IMR-90 (cell line): ENCODE measurements around the gene TANGO2. TPM values are rescaled to one million over a fixed set of nuclear protein-coding genes. Genes with fewer than 3 reads are reported as not detected.

ENCODE experiments used
- ATAC-seq: fragments of 200-7000 bp; cut with Tn5 transposase; 2 replicates; pipeline ENCODE4 v1.9.1; 2020; ENCODE audit warnings: low read depth, mild to moderate bottlenecking, moderate library complexity
- BruUV-seq: library from RNA; stranded (reverse); fragments of 400-500 nt; replicated peaks from 2 replicates; lab custom pipeline; 2021; lab: Mats Ljungman, UMichigan
- CTCF ChIA-PET: fragments of 300-600 bp; formaldehyde crosslinking; extraction: SDS; loops from one replicate; lab custom pipeline; 2021; ENCODE audit warnings: antibody characterized with exemption; lab: Yijun Ruan, JAX
- POLR2A ChIA-PET: fragments of 300-600 bp; sonication (Branson Sonifier 250); formaldehyde crosslinking; loops from one replicate; lab custom pipeline; 2022; ENCODE audit warnings: antibody characterized with exemption; ENCODE audit not compliant: unreplicated experiment; lab: Charles Lee
- DNase-seq: peaks from one replicate; pipeline ENCODE4 v3.0.0; 2013
- H2AFZ ChIP-seq: replicated peaks from 2 replicates; pipeline ENCODE3; 2013; ENCODE audit warnings: low read length, mild to moderate bottlenecking; ENCODE audit not compliant: poor library complexity
- H2AK5ac ChIP-seq: 2 replicates; pipeline ENCODE4 v1.6.1; 2013; ENCODE audit warnings: low read depth, low read length, inconsistent platforms
- H2AK9ac ChIP-seq: replicated peaks from 2 replicates; pipeline ENCODE3; 2013; ENCODE audit warnings: mild to moderate bottlenecking, low read depth, low read length, moderate library complexity; ENCODE audit not compliant: poor library complexity
- H2BK120ac ChIP-seq: 2 replicates; pipeline ENCODE4 v1.6.1; 2013; ENCODE audit warnings: low read depth, low read length, inconsistent platforms
- H2BK15ac ChIP-seq: 3 replicates; pipeline ENCODE4 v1.6.1; 2013; ENCODE audit warnings: low read depth, low read length, inconsistent platforms
- H2BK20ac ChIP-seq: 2 replicates; pipeline ENCODE4 v1.6.1; 2013; ENCODE audit warnings: low read depth, mild to moderate bottlenecking, inconsistent platforms, low read length, moderate library complexity
- H2BK5ac ChIP-seq: 2 replicates; pipeline ENCODE4 v1.6.1; 2013; ENCODE audit warnings: mild to moderate bottlenecking, low read depth, low read length, inconsistent platforms; ENCODE audit not compliant: poor library complexity, severe bottlenecking
- H3K14ac ChIP-seq: replicated peaks from 2 replicates; pipeline ENCODE4 v1.6.1; 2013; ENCODE audit warnings: low read depth, low read length, inconsistent platforms
- H3K18ac ChIP-seq: 2 replicates; pipeline ENCODE4 v1.6.1; 2013; ENCODE audit warnings: low read depth, low read length, control low read depth
- H3K23ac ChIP-seq: 2 replicates; pipeline ENCODE4 v1.6.1; 2013; ENCODE audit warnings: low read depth, low read length, inconsistent platforms
- H3K27ac ChIP-seq: 2 replicates; pipeline ENCODE4 v1.5.1; 2013; ENCODE audit warnings: mild to moderate bottlenecking, control low read depth, low read length; ENCODE audit not compliant: insufficient read depth
- H3K27me3 ChIP-seq: 2 replicates; pipeline ENCODE4 v1.6.1; 2013; ENCODE audit warnings: low read length; ENCODE audit not compliant: control insufficient read depth, insufficient read depth
- H3K36me3 ChIP-seq: 2 replicates; pipeline ENCODE4 v1.6.1; 2013; ENCODE audit warnings: low read length, mixed read lengths; ENCODE audit not compliant: control insufficient read depth, insufficient read depth
- H3K4ac ChIP-seq: 2 replicates; pipeline ENCODE4 v1.6.1; 2013; ENCODE audit warnings: low read depth, low read length, inconsistent platforms
- H3K4me1 ChIP-seq: 2 replicates; pipeline ENCODE4 v1.6.1; 2013; ENCODE audit warnings: low read length, mixed read lengths; ENCODE audit not compliant: control insufficient read depth, insufficient read depth
- H3K4me2 ChIP-seq: 2 replicates; pipeline ENCODE4 v1.6.1; 2013; ENCODE audit warnings: low read depth, mild to moderate bottlenecking, control low read depth, low read length, moderate library complexity
- H3K4me3 ChIP-seq: 2 replicates; pipeline ENCODE4 v1.5.1; 2013; ENCODE audit warnings: low read depth, mild to moderate bottlenecking, control low read depth, low read length, moderate library complexity; ENCODE audit not compliant: insufficient read depth
- H3K56ac ChIP-seq: 2 replicates; pipeline ENCODE4 v1.6.1; 2013; ENCODE audit warnings: low read length, inconsistent platforms; ENCODE audit not compliant: insufficient read depth; ENCODE audit errors: extremely low read depth
- H3K79me1 ChIP-seq, 2 experiments: 2 replicates each; pipeline ENCODE4 v1.6.1; 2013; ENCODE audit warnings: low read length in 2 of 2, inconsistent platforms in 1 of 2, low read depth in 1 of 2
- H3K9ac ChIP-seq: 2 replicates; pipeline ENCODE4 v1.6.1; 2013; ENCODE audit warnings: low read depth, low read length, control low read depth
- H3K9me1 ChIP-seq: 2 replicates; pipeline ENCODE4 v1.6.1; 2013; ENCODE audit warnings: low read length, inconsistent platforms; ENCODE audit not compliant: insufficient read depth
- H3K9me3 ChIP-seq: 2 replicates; pipeline ENCODE4 v1.6.1; 2013; ENCODE audit warnings: low read length; ENCODE audit not compliant: control insufficient read depth, insufficient read depth
- H4K20me1 ChIP-seq: 2 replicates; pipeline ENCODE4 v1.6.1; 2013; ENCODE audit warnings: low read length, inconsistent platforms; ENCODE audit not compliant: insufficient read depth
- H4K5ac ChIP-seq: 2 replicates; pipeline ENCODE4 v1.6.1; 2013; ENCODE audit warnings: mild to moderate bottlenecking, low read depth, low read length, control low read depth
- H4K8ac ChIP-seq, 2 experiments: 2 replicates each; pipeline ENCODE4 v1.6.1; 2013; ENCODE audit warnings: low read depth in 2 of 2, low read length in 2 of 2, control low read depth in 1 of 2, inconsistent platforms in 1 of 2
- H4K91ac ChIP-seq: 2 replicates; pipeline ENCODE4 v1.6.1; 2013; ENCODE audit warnings: low read depth, low read length, inconsistent platforms; ENCODE audit not compliant: insufficient read depth
- BHLHE40 ChIP-seq: fragments of 150-350 bp; IDR thresholded peaks from 2 replicates; pipeline ENCODE4 v1.6.1; 2016; ENCODE audit warnings: mild to moderate bottlenecking, low read depth, low read length
- CEBPB ChIP-seq: IDR thresholded peaks from 2 replicates; pipeline ENCODE4 v1.6.1; 2012; ENCODE audit warnings: low read depth, low read length, improper control_type of control experiment
- CHD1 ChIP-seq: IDR thresholded peaks from 2 replicates; pipeline ENCODE4 v1.6.1; 2012; ENCODE audit warnings: low read depth, low read length, improper control_type of control experiment
- FOS ChIP-seq: fragments of 150-350 bp; IDR thresholded peaks from 2 replicates; pipeline ENCODE4 v1.6.1; 2016; ENCODE audit warnings: low read depth, low read length
- MAFK ChIP-seq: IDR thresholded peaks from 2 replicates; pipeline ENCODE4 v1.6.1; 2012; ENCODE audit warnings: low read depth, low read length, improper control_type of control experiment
- MAZ ChIP-seq: IDR thresholded peaks from 2 replicates; pipeline ENCODE4 v1.6.1; 2012; ENCODE audit warnings: low read depth, mild to moderate bottlenecking, low read length, improper control_type of control experiment, moderate library complexity, borderline replicate concordance
- NFE2L2 ChIP-seq: fragments of 150-350 bp; IDR thresholded peaks from 2 replicates; pipeline ENCODE4 v1.6.1; 2016; ENCODE audit warnings: low read depth, mild to moderate bottlenecking, low read length
- POLR2A ChIP-seq: IDR thresholded peaks from 2 replicates; pipeline ENCODE4 v1.6.1; 2012; ENCODE audit warnings: mild to moderate bottlenecking, low read depth, low read length
- RAD21 ChIP-seq: IDR thresholded peaks from 2 replicates; pipeline ENCODE4 v1.6.1; 2012; ENCODE audit warnings: low read length, improper control_type of control experiment
- RCOR1 ChIP-seq: IDR thresholded peaks from 2 replicates; pipeline ENCODE4 v1.6.1; 2012; ENCODE audit warnings: mild to moderate bottlenecking, low read length, improper control_type of control experiment; ENCODE audit not compliant: insufficient replicate concordance
- SMC3 ChIP-seq: fragments of 150-350 bp; IDR thresholded peaks from 2 replicates; pipeline ENCODE4 v1.6.1; 2016; ENCODE audit warnings: low read depth, mild to moderate bottlenecking, antibody characterized with exemption, low read length, moderate library complexity
- WGBS, 2 experiments: methylation state at CpG; one replicate each; pipeline versions ENCODE4 v1.1.5 to v1.1.7; 2013; ENCODE audit warnings: missing lambda C conversion rate in 2 of 2; ENCODE audit not compliant: insufficient read length in 1 of 2; ENCODE audit errors: extremely low coverage in 2 of 2; 5-methylcytosine and 5-hydroxymethylcytosine counted together
- dilution Hi-C: fragments of 300-500 bp; cut with HindIII; formaldehyde crosslinking; loops from one replicate; pipeline ENCODE4 v1.14.3; 2018; ENCODE audit warnings: low sequenced_read_pairs; ENCODE audit not compliant: unreplicated experiment
- in situ Hi-C: fragments of 300-500 bp; cut with MboI; formaldehyde crosslinking; loops from 3 replicates; pipeline ENCODE4 v1.14.3; 2019; ENCODE audit warnings: low sequenced_read_pairs, inconsistent platforms, mixed read lengths
- intact Hi-C: fragments of 100-400 bp; cut with micrococcal nuclease; formaldehyde crosslinking; loops from 2 replicates; pipeline ENCODE4 v1.10.0; 2022
- polyA plus RNA-seq, 3 experiments: library from polyadenylated mRNA; depleted of rRNA; stranded (reverse); fragments of >200 nt; gene quantifications; 2 replicates each; pipeline ENCODE4 v1.2.3, GENCODE V29; 2012; ENCODE audit warnings: low replicate concordance in 1 of 3
- total RNA-seq: library from RNA; depleted of rRNA; stranded (reverse); fragments of >200 nt; gene quantifications from 2 replicates; pipeline ENCODE4 v1.2.3, GENCODE V29; 2012
- TF ChIP-seq, protein P1 (sequence below): fragments of 150-350 bp; IDR thresholded peaks from 2 replicates; pipeline ENCODE4 v1.6.1; 2016; ENCODE audit warnings: low read depth, mild to moderate bottlenecking, low read length, moderate library complexity, borderline replicate concordance
- TF ChIP-seq, protein P2 (sequence below): fragments of 150-350 bp; IDR thresholded peaks from 2 replicates; pipeline ENCODE4 v1.6.1; 2017; ENCODE audit warnings: mild to moderate bottlenecking, antibody characterized with exemption, low read length, low read depth
- TF ChIP-seq, protein P3 (sequence below): conservative IDR thresholded peaks from 2 replicates; pipeline ENCODE4 v1.5.1; 2012; ENCODE audit warnings: mild to moderate bottlenecking, low read depth, low read length, improper control_type of control experiment

The TANGO2 gene
- total and polyA plus RNA-seq, 2 of the 4 experiments (the other 2 are of a cell fraction) = 45.1 to 75.1 TPM

DNA sequence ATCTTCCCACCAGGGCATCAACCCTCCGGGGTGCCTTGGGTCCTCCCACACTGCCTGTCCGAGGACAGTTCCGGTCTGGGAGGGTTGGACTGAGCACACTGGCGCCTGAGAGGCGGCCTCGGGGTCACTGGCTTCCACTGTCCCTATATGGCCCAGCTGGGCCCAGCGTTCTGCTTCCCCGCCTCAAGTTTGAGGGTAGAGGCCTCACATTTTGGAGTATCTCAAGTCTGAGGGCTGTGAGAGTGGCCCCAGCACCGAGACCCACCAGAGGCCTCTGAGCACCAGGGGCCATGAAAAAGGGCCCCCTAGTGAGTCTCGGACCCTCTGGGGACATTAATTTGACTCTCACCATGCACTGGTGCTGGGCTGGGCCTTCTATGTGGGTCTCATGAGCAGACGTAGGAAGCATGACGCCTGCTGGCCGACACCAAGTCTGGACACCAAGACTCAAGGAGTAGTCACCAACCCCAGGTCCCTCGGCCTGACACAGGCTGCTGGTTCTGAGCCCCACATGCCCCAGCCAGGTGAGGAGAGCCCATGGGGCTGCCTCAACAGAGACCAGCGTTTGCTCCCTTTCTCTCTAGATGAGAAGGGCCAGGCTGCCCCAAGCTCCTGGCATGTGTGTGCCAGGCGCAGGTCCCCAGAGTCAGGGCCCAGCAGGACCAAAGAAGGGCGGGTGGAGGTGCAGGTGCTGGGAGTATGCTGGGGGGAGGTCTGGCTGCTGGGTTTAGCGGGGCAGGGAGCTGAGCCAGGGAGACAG lies 31.8 kb upstream of the TANGO2 start (continued):
- TF ChIP-seq RCOR1 = no peak

DNA sequence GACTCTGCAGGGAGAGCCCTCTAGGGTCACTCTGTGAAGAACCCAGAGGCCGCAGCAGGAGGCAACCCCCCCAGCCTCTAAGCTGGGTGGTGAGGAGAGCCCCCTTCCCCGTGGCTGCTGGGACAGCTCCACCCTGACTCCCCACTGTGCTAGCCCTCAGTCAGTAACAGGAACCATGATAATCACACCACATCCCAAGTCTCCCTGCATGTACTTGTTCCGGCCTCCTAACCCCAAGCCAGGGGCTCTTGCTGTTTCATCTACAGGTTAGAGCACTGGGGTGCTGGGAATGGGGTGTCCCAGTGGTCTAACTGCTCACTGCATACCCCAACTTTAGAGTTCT lies 31.2 kb upstream of the TANGO2 start:
- dilution Hi-C loops = no loop called here
- TF ChIP-seq FOS (no peak), CHD1 (no peak), MAZ (no peak), RCOR1 (no peak), CEBPB (no peak), RAD21 (no peak), NFE2L2 (no peak), BHLHE40 (no peak), POLR2A (no peak), MAFK (no peak), SMC3 (no peak)
- TF ChIP-seq, protein P1, sequence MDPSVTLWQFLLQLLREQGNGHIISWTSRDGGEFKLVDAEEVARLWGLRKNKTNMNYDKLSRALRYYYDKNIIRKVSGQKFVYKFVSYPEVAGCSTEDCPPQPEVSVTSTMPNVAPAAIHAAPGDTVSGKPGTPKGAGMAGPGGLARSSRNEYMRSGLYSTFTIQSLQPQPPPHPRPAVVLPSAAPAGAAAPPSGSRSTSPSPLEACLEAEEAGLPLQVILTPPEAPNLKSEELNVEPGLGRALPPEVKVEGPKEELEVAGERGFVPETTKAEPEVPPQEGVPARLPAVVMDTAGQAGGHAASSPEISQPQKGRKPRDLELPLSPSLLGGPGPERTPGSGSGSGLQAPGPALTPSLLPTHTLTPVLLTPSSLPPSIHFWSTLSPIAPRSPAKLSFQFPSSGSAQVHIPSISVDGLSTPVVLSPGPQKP = no peak
- TF ChIP-seq, protein P2, sequence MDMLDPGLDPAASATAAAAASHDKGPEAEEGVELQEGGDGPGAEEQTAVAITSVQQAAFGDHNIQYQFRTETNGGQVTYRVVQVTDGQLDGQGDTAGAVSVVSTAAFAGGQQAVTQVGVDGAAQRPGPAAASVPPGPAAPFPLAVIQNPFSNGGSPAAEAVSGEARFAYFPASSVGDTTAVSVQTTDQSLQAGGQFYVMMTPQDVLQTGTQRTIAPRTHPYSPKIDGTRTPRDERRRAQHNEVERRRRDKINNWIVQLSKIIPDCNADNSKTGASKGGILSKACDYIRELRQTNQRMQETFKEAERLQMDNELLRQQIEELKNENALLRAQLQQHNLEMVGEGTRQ = no peak
- TF ChIP-seq, protein P3, sequence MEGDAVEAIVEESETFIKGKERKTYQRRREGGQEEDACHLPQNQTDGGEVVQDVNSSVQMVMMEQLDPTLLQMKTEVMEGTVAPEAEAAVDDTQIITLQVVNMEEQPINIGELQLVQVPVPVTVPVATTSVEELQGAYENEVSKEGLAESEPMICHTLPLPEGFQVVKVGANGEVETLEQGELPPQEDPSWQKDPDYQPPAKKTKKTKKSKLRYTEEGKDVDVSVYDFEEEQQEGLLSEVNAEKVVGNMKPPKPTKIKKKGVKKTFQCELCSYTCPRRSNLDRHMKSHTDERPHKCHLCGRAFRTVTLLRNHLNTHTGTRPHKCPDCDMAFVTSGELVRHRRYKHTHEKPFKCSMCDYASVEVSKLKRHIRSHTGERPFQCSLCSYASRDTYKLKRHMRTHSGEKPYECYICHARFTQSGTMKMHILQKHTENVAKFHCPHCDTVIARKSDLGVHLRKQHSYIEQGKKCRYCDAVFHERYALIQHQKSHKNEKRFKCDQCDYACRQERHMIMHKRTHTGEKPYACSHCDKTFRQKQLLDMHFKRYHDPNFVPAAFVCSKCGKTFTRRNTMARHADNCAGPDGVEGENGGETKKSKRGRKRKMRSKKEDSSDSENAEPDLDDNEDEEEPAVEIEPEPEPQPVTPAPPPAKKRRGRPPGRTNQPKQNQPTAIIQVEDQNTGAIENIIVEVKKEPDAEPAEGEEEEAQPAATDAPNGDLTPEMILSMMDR = no peak

More for the DNA sequence above, 31.2 kb upstream of the TANGO2 start:
- Histone ChIP-seq H2BK15ac (no peak overlapping the region), H2BK20ac (no peak overlapping the region), H3K9me3 (no peaks in the 10 kb centered on the region), H3K36me3 (no peaks in the 10 kb centered on the region), H3K4me3 (no peak overlapping the region), H4K5ac (no peak overlapping the region), H3K14ac (no peak overlapping the region), H3K27ac (no peak overlapping the region), H3K9me1 (peaks cover 13% of the 10 kb centered on the region), H2BK120ac (no peak overlapping the region), H3K4me1 (peaks cover 12% of the 10 kb centered on the region), H2AK5ac (no peak overlapping the region), H2AK9ac (no peak overlapping the region), H3K4ac (no peak overlapping the region), H4K20me1 (peaks cover 14% of the 10 kb centered on the region; the same call in 1 of the 2 replicates), H3K9ac (no peak overlapping the region), H3K18ac (no peak overlapping the region), H4K91ac (no peak overlapping the region), H3K4me2 (no peak overlapping the region), H2BK5ac (no peak overlapping the region), H2AFZ (no peak overlapping the region), H3K56ac (no peak overlapping the region), H4K8ac (no peak overlapping the region), H3K23ac (no peak overlapping the region), H3K79me1 (peaks cover under 1 to 16% of the 10 kb centered on the region in 2 experiments; a peak in 2 of 4 replicates), H3K27me3 (no peaks in the 10 kb centered on the region)
- no CpG with 5 or more reads among the region's 3 CpGs for WGBS, 2 experiments
- intact Hi-C loops = no loop called here
- ChIA-PET POLR2A (no interaction called here), CTCF (no interaction called here)
- in situ Hi-C loops = no loop called here
- no TSS peak for BruUV-seq
- ATAC-seq = no peak
- DNase-seq = no peak
